SK-N-SH treated with all-trans-retinoic acid at 6 μM for 48 hours (cell line): ENCODE data around the gene AMBP.
A peak's percentile ranks its signal among the peaks of the same experiment; 100 is the strongest.

Source experiments
- ATAC-seq: fragments of 200-7000 bp; cut with Tn5 transposase; 3 replicates; pipeline ENCODE4 v1.9.1; 2020; ENCODE audit warnings: mild to moderate bottlenecking, moderate library complexity
- ARNTL ChIP-seq: fragments of 450-650 bp; formaldehyde crosslinking; IDR thresholded peaks from 2 replicates; pipeline ENCODE4 v1.5.0; 2020; ENCODE audit warnings: low read depth, mild to moderate bottlenecking, moderate library complexity, borderline replicate concordance
- BACH2 ChIP-seq: fragments of 250-450 bp; sonication (Bioruptor Pico); IDR thresholded peaks from 2 replicates; pipeline ENCODE4 v1.9.0; 2021; ENCODE audit warnings: mild to moderate bottlenecking, borderline replicate concordance
- CREB5 ChIP-seq: fragments of 250-450 bp; sonication (Bioruptor Pico); IDR thresholded peaks from 2 replicates; pipeline ENCODE4 v1.5.1; 2020; ENCODE audit warnings: low read depth, mild to moderate bottlenecking, moderate library complexity
- CSDC2 ChIP-seq: fragments of 250-450 bp; sonication (Bioruptor Pico); IDR thresholded peaks from 2 replicates; pipeline ENCODE4 v1.5.0; 2020; ENCODE audit warnings: mild to moderate bottlenecking, moderate library complexity
- CSRNP3 ChIP-seq: fragments of 250-450 bp; sonication (Bioruptor Pico); IDR thresholded peaks from 2 replicates; pipeline ENCODE4 v1.5.1; 2021; ENCODE audit warnings: mild to moderate bottlenecking, moderate library complexity
- ESRRG ChIP-seq: fragments of 250-450 bp; sonication (Bioruptor Pico); IDR thresholded peaks from 2 replicates; pipeline ENCODE4 v1.6.1; 2021; ENCODE audit warnings: mild to moderate bottlenecking
- GLIS3 ChIP-seq: fragments of 250-450 bp; sonication (Bioruptor Pico); IDR thresholded peaks from 2 replicates; pipeline ENCODE4 v1.5.0; 2020; ENCODE audit warnings: mild to moderate bottlenecking, moderate library complexity
- ISL1 ChIP-seq: fragments of 250-450 bp; sonication (Bioruptor Pico); IDR thresholded peaks from 2 replicates; pipeline ENCODE4 v2.1.2; 2022; ENCODE audit warnings: mild to moderate bottlenecking, moderate library complexity
- OSR1 ChIP-seq: fragments of 250-450 bp; sonication (Bioruptor Pico); IDR thresholded peaks from 2 replicates; pipeline ENCODE4 v1.8.0; 2022; ENCODE audit warnings: moderate library complexity, mild to moderate bottlenecking, inconsistent platforms
- PATZ1 ChIP-seq: fragments of 250-450 bp; sonication (Bioruptor Pico); IDR thresholded peaks from 2 replicates; pipeline ENCODE4 v1.8.0; 2020; ENCODE audit warnings: mild to moderate bottlenecking, moderate library complexity, borderline replicate concordance
- POU6F1 ChIP-seq: fragments of 250-450 bp; sonication (Bioruptor Pico); IDR thresholded peaks from 2 replicates; pipeline ENCODE4 v1.8.0; 2021; ENCODE audit warnings: low read depth, mild to moderate bottlenecking, moderate library complexity, borderline replicate concordance
- PPARA ChIP-seq: fragments of 250-450 bp; sonication (Bioruptor Pico); IDR thresholded peaks from 2 replicates; pipeline ENCODE4 v1.5.0; 2020; ENCODE audit warnings: mild to moderate bottlenecking, borderline replicate concordance
- RARB ChIP-seq: fragments of 250-450 bp; sonication (Bioruptor Pico); IDR thresholded peaks from 2 replicates; pipeline ENCODE4 v1.8.0; 2021; ENCODE audit warnings: mild to moderate bottlenecking, moderate library complexity
- SNAI2 ChIP-seq: fragments of 250-450 bp; sonication (Bioruptor Pico); IDR thresholded peaks from 2 replicates; pipeline ENCODE4 v1.5.0; 2020; ENCODE audit warnings: mild to moderate bottlenecking, moderate library complexity
- TCF4 ChIP-seq: fragments of 250-450 bp; sonication (Bioruptor Pico); IDR thresholded peaks from 2 replicates; pipeline ENCODE4 v1.8.0; 2021; ENCODE audit warnings: mild to moderate bottlenecking, moderate library complexity, borderline replicate concordance
- TOX ChIP-seq: fragments of 250-450 bp; sonication (Bioruptor Pico); IDR thresholded peaks from 2 replicates; pipeline ENCODE4 v1.8.0; 2021; ENCODE audit warnings: mild to moderate bottlenecking, moderate library complexity, borderline replicate concordance
- TSHZ2 ChIP-seq: fragments of 250-450 bp; sonication (Bioruptor Pico); IDR thresholded peaks from 2 replicates; pipeline ENCODE4 v1.5.0; 2020; ENCODE audit warnings: mild to moderate bottlenecking, moderate library complexity
- ZFP3 ChIP-seq: fragments of 250-450 bp; sonication (Bioruptor Pico); IDR thresholded peaks from 2 replicates; pipeline ENCODE4 v1.5.0; 2020; ENCODE audit warnings: mild to moderate bottlenecking, moderate library complexity
- ZFP30 ChIP-seq: fragments of 450-650 bp; formaldehyde crosslinking; IDR thresholded peaks from 2 replicates; pipeline ENCODE4 v1.5.0; 2022; ENCODE audit warnings: mild to moderate bottlenecking, moderate library complexity
- ZNF565 ChIP-seq: fragments of 450-650 bp; formaldehyde crosslinking; conservative IDR thresholded peaks from 2 replicates; pipeline ENCODE4 v1.5.0; 2020; ENCODE audit warnings: low read depth, mild to moderate bottlenecking, moderate library complexity
- ZNF70 ChIP-seq: fragments of 450-650 bp; formaldehyde crosslinking; IDR thresholded peaks from 2 replicates; pipeline ENCODE4 v1.5.0; 2020; ENCODE audit warnings: mild to moderate bottlenecking, moderate library complexity
- ZNF8 ChIP-seq: fragments of 450-650 bp; formaldehyde crosslinking; IDR thresholded peaks from 2 replicates; pipeline ENCODE4 v1.5.0; 2020; ENCODE audit warnings: mild to moderate bottlenecking, moderate library complexity

The AMBP gene

GRCh38 chr9:114059047-114059803 is 18.9 kb downstream of the AMBP start:
- TF ChIP-seq PPARA (no peak), CREB5 (CRISPR knock-in tag) (no peak), TCF4 (no peak), ZNF8 (CRISPR knock-in tag) (no peak), BACH2 (CRISPR knock-in tag) (no peak), ZFP30 (CRISPR knock-in tag) (no peak), TSHZ2 (no peak), GLIS3 (no peak), ZNF70 (CRISPR knock-in tag) (no peak), TOX (CRISPR knock-in tag) (no peak), SNAI2 (CRISPR knock-in tag) (no peak), OSR1 (no peak), ZNF565 (no peak), ZFP3 (no peak), ISL1 (CRISPR knock-in tag) (no peak), POU6F1 (CRISPR knock-in tag) (no peak), PATZ1 (no peak), ARNTL (CRISPR knock-in tag) (no peak), ESRRG (no peak), CSDC2 (no peak)
- ATAC-seq = peak; percentile 24

GRCh38 chr9:114058688-114059046 is 19.4 kb downstream of the AMBP start:
- no peak for ATAC-seq
- TF ChIP-seq ESRRG (no peak), TSHZ2 (no peak), OSR1 (no peak), ISL1 (CRISPR knock-in tag) (no peak), ARNTL (CRISPR knock-in tag) (no peak), ZNF565 (no peak), RARB (no peak), TCF4 (no peak), CSRNP3 (CRISPR knock-in tag) (no peak), ZFP30 (CRISPR knock-in tag) (no peak), SNAI2 (CRISPR knock-in tag) (no peak), ZNF70 (CRISPR knock-in tag) (no peak), PATZ1 (no peak), BACH2 (CRISPR knock-in tag) (no peak), POU6F1 (CRISPR knock-in tag) (no peak), CSDC2 (no peak)
